H9 (cell line): Measurements from ENCODE around the gene RHOJ. TPM values are rescaled to one million over a fixed set of nuclear protein-coding genes. Genes with fewer than 3 reads are reported as not detected.

ENCODE experiments used
- DNase-seq: peaks from one replicate; pipeline ENCODE4 v3.0.0-alpha.2; 2017
- H2AFZ ChIP-seq: one replicate; pipeline ENCODE4 v1.6.1; 2013; ENCODE audit warnings: mild to moderate bottlenecking, low read length, control low read depth, moderate library complexity
- H2AK5ac ChIP-seq: 2 replicates; pipeline ENCODE4 v1.6.1; 2013; ENCODE audit warnings: low read length, control low read depth, mixed read lengths; ENCODE audit not compliant: insufficient read length
- H2BK120ac ChIP-seq: one replicate; pipeline ENCODE4 v1.6.1; 2013; ENCODE audit warnings: low read depth, mild to moderate bottlenecking, low read length, control low read depth, inconsistent platforms; ENCODE audit not compliant: poor library complexity, severe bottlenecking
- H2BK12ac ChIP-seq: 2 replicates; pipeline ENCODE4 v1.6.1; 2013; ENCODE audit warnings: low read length, control low read depth, mixed read lengths, low read depth; ENCODE audit not compliant: insufficient read length
- H2BK15ac ChIP-seq: 2 replicates; pipeline ENCODE4 v1.6.1; 2013; ENCODE audit warnings: low read depth, low read length, control low read depth
- H2BK20ac ChIP-seq: one replicate; pipeline ENCODE4 v1.6.1; 2013; ENCODE audit warnings: low read depth, mild to moderate bottlenecking, low read length, control low read depth, inconsistent platforms; ENCODE audit not compliant: poor library complexity, severe bottlenecking
- H2BK5ac ChIP-seq: 2 replicates; pipeline ENCODE4 v1.6.1; 2013; ENCODE audit warnings: low read length, control low read depth, mixed read lengths; ENCODE audit not compliant: insufficient read length
- H3K14ac ChIP-seq: 2 replicates; pipeline ENCODE4 v1.6.1; 2013; ENCODE audit warnings: low read length, control low read depth; ENCODE audit not compliant: insufficient read depth
- H3K18ac ChIP-seq: 2 replicates; pipeline ENCODE4 v1.6.1; 2013; ENCODE audit warnings: low read depth, mild to moderate bottlenecking, mixed read lengths, low read length, control low read depth; ENCODE audit not compliant: insufficient read length
- H3K23ac ChIP-seq: 2 replicates; pipeline ENCODE4 v1.6.1; 2013; ENCODE audit warnings: low read length, control low read depth, mixed read lengths, low read depth; ENCODE audit not compliant: insufficient read length
- H3K23me2 ChIP-seq: 2 replicates; pipeline ENCODE4 v1.6.1; 2013; ENCODE audit warnings: low read depth, mild to moderate bottlenecking, mixed read lengths, low read length, control low read depth; ENCODE audit not compliant: insufficient read length, poor library complexity, severe bottlenecking
- H3K27ac ChIP-seq: 2 replicates; pipeline ENCODE4 v1.5.1; 2013; ENCODE audit warnings: low read length, control low read depth, mixed read lengths, low read depth; ENCODE audit not compliant: insufficient read length
- H3K27me3 ChIP-seq: 2 replicates; pipeline ENCODE4 v1.6.1; 2013; ENCODE audit warnings: low read length, control low read depth, inconsistent platforms; ENCODE audit not compliant: insufficient read depth
- H3K4ac ChIP-seq: 2 replicates; pipeline ENCODE4 v1.6.1; 2013; ENCODE audit warnings: low read depth, mild to moderate bottlenecking, control low read depth, inconsistent platforms, low read length, moderate library complexity
- H3K4me1 ChIP-seq: 2 replicates; pipeline ENCODE4 v1.6.1; 2013; ENCODE audit warnings: low read length, control low read depth, inconsistent platforms; ENCODE audit not compliant: insufficient read depth
- H3K4me2 ChIP-seq: 2 replicates; pipeline ENCODE4 v1.6.1; 2013; ENCODE audit warnings: low read length, control low read depth, mixed read lengths; ENCODE audit not compliant: insufficient read length, insufficient read depth
- H3K56ac ChIP-seq: 2 replicates; pipeline ENCODE4 v1.6.1; 2013; ENCODE audit warnings: low read depth, mild to moderate bottlenecking, mixed read lengths, low read length, control low read depth; ENCODE audit not compliant: insufficient read length
- H3K79me1 ChIP-seq: 2 replicates; pipeline ENCODE4 v1.6.1; 2013; ENCODE audit warnings: low read depth, mild to moderate bottlenecking, moderate library complexity, low read length, control low read depth, inconsistent platforms; ENCODE audit not compliant: insufficient read depth, poor library complexity, severe bottlenecking
- H3K79me2 ChIP-seq: 2 replicates; pipeline ENCODE4 v1.6.1; 2013; ENCODE audit warnings: low read length, control low read depth, inconsistent platforms; ENCODE audit not compliant: insufficient read depth
- H3K9ac ChIP-seq: 2 replicates; pipeline ENCODE4 v1.6.1; 2013; ENCODE audit warnings: low read length, control low read depth, mixed read lengths; ENCODE audit not compliant: insufficient read length; ENCODE audit errors: extremely low read depth
- H3K9me3 ChIP-seq: one replicate; pipeline ENCODE4 v1.6.1; 2013; ENCODE audit warnings: low read depth, low read length, inconsistent platforms; ENCODE audit not compliant: control insufficient read depth
- H3T11ph ChIP-seq: one replicate; pipeline ENCODE4 v1.6.1; 2013; ENCODE audit warnings: mild to moderate bottlenecking, low read length, control low read depth, inconsistent platforms
- H4K20me1 ChIP-seq: one replicate; pipeline ENCODE4 v1.6.1; 2013; ENCODE audit not compliant: control insufficient read depth, insufficient read length, insufficient read depth
- H4K5ac ChIP-seq: 2 replicates; pipeline ENCODE4 v1.6.1; 2013; ENCODE audit warnings: low read depth, mild to moderate bottlenecking, mixed read lengths, low read length, control low read depth; ENCODE audit not compliant: insufficient read length
- H4K8ac ChIP-seq: replicated peaks from 2 replicates; pipeline ENCODE4 v1.6.1; 2013; ENCODE audit warnings: low read length, control low read depth, mixed read lengths, low read depth; ENCODE audit not compliant: insufficient read length
- H4K91ac ChIP-seq: 2 replicates; pipeline ENCODE4 v1.6.1; 2013; ENCODE audit warnings: low read depth, mild to moderate bottlenecking, moderate library complexity, mixed read lengths, low read length, control low read depth; ENCODE audit not compliant: insufficient read length
- H3K27ac Mint-ChIP-seq, 3 experiments: 2 replicates in 2 of 3; 3 replicates in 1 of 3; pipeline ENCODE4 v1.8.0; 2020 to 2021; ENCODE audit warnings: mixed read lengths in 3 of 3, mild to moderate bottlenecking in 1 of 3, moderate library complexity in 1 of 3
- H3K27me3 Mint-ChIP-seq: 2 replicates; pipeline ENCODE4 v1.8.0; 2021; ENCODE audit warnings: low read depth, mild to moderate bottlenecking, moderate library complexity, mixed read lengths
- H3K36me3 Mint-ChIP-seq, 3 experiments: 2 replicates in 2 of 3; 3 replicates in 1 of 3; pipeline ENCODE4 v1.8.0; 2020 to 2021; ENCODE audit warnings: low read depth in 3 of 3, mixed read lengths in 3 of 3; ENCODE audit not compliant: insufficient read depth in 1 of 3
- H3K4me1 Mint-ChIP-seq, 2 experiments: 2 replicates each; pipeline ENCODE4 v1.8.0; 2020; ENCODE audit warnings: mixed read lengths in 2 of 2
- H3K4me3 Mint-ChIP-seq, 2 experiments: 2 replicates in 1 of 2; 3 replicates in 1 of 2; pipeline ENCODE4 v1.8.0; 2020 to 2021; ENCODE audit warnings: mild to moderate bottlenecking in 2 of 2, mixed read lengths in 2 of 2, moderate library complexity in 1 of 2
- H3K9me3 Mint-ChIP-seq, 2 experiments: 2 replicates in 1 of 2; 3 replicates in 1 of 2; pipeline ENCODE4 v1.8.0; 2020; ENCODE audit warnings: mild to moderate bottlenecking in 2 of 2, mixed read lengths in 2 of 2, moderate library complexity in 1 of 2
- WGBS: extraction: QIAGEN DNeasy Blood & Tissue Kit; methylation state at CpG from one replicate; pipeline ENCODE4 v1.1.7; 2013; ENCODE audit warnings: missing lambda C conversion rate, low lambda C conversion rate, mixed read lengths; ENCODE audit not compliant: insufficient read length; ENCODE audit errors: extremely low coverage; 5-methylcytosine and 5-hydroxymethylcytosine counted together
- total RNA-seq: library from RNA; stranded (reverse); gene quantifications from 2 replicates; pipeline ENCODE4 v1.2.1, GENCODE V29; 2021
- TF ChIP-seq, protein P1 (sequence below): fragments of 200-600 bp; sonication (generic); conservative IDR thresholded peaks from 3 replicates; pipeline ENCODE4 v1.8.0; 2021; ENCODE audit warnings: antibody characterized with exemption, mild to moderate bottlenecking

The RHOJ gene
- total RNA-seq, 1 experiment from 2014 or later, result not detected

- H3K27me3 Mint-ChIP-seq, result no peaks in the 10 kb centered on the region
- Histone ChIP-seq H2BK5ac (no peak overlapping the region), H4K8ac (no peak overlapping the region), H3K79me1 (no peaks in the 10 kb centered on the region), H2BK12ac (no peak overlapping the region), H2AFZ (no peak overlapping the region), H3K4me1 (no peaks in the 10 kb centered on the region), H3K9me3 (no peaks in the 10 kb centered on the region), H3K4me2 (no peak overlapping the region), H4K5ac (no peak overlapping the region), H3T11ph (no peak overlapping the region), H3K27ac (no peak overlapping the region), H3K9ac (no peak overlapping the region), H3K27me3 (no peaks in the 10 kb centered on the region), H2BK120ac (no peak overlapping the region), H2BK15ac (no peak overlapping the region), H3K79me2 (no peaks in the 10 kb centered on the region), H2BK20ac (no peak overlapping the region), H3K23me2 (no peaks in the 10 kb centered on the region), H3K18ac (no peak overlapping the region), H2AK5ac (no peak overlapping the region), H3K23ac (no peak overlapping the region), H4K20me1 (no peaks in the 10 kb centered on the region), H3K14ac (no peak overlapping the region), H3K4ac (no peak overlapping the region), H3K56ac (no peak overlapping the region), H4K91ac (no peak overlapping the region)
- H3K4me3 Mint-ChIP-seq, result no peak overlapping the region
- no CpG with 5 or more reads among the region's 2 CpGs for WGBS
- H3K27ac Mint-ChIP-seq, result no peak overlapping the region
- DNase-seq, result no peak
- peaks cover 3 to 4% of the 10 kb centered on the region in 2 experiments; a peak in 1 of 4 replicates for H3K4me1 Mint-ChIP-seq
- no peaks in the 10 kb centered on the region for H3K9me3 Mint-ChIP-seq
- peaks cover 0 to 2% (median 0%) of the 10 kb centered on the region in 3 experiments; a peak in 1 of 7 replicates for H3K36me3 Mint-ChIP-seq
- TF ChIP-seq, protein P1, sequence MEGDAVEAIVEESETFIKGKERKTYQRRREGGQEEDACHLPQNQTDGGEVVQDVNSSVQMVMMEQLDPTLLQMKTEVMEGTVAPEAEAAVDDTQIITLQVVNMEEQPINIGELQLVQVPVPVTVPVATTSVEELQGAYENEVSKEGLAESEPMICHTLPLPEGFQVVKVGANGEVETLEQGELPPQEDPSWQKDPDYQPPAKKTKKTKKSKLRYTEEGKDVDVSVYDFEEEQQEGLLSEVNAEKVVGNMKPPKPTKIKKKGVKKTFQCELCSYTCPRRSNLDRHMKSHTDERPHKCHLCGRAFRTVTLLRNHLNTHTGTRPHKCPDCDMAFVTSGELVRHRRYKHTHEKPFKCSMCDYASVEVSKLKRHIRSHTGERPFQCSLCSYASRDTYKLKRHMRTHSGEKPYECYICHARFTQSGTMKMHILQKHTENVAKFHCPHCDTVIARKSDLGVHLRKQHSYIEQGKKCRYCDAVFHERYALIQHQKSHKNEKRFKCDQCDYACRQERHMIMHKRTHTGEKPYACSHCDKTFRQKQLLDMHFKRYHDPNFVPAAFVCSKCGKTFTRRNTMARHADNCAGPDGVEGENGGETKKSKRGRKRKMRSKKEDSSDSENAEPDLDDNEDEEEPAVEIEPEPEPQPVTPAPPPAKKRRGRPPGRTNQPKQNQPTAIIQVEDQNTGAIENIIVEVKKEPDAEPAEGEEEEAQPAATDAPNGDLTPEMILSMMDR, result peak; percentile 52
Observed at GRCh38 chr14:63212209-63212608, 8.0 kb downstream of the RHOJ start.
